Panc1 (cell line): ENCODE measurements around the gene SYNDIG1L. TPM values are rescaled to one million over a fixed set of nuclear protein-coding genes. Genes with fewer than 3 reads are reported as not detected.

Experiments
- ATAC-seq: fragments of 200-7000 bp; cut with Tn5 transposase; 2 replicates; pipeline ENCODE4 v1.9.1; 2020; ENCODE audit warnings: mild to moderate bottlenecking, moderate library complexity
- BruUV-seq: library from RNA; stranded (reverse); fragments of 400-500 nt; replicated peaks from 2 replicates; lab custom pipeline; 2021; lab: Mats Ljungman, UMichigan
- CTCF ChIA-PET: fragments of 300-600 bp; sonication (Branson Sonifier 250); formaldehyde crosslinking; loops from one replicate; lab custom pipeline; 2022; ENCODE audit warnings: antibody characterized with exemption; lab: Charles Lee
- POLR2A ChIA-PET: fragments of 300-600 bp; sonication (Branson Sonifier 250); formaldehyde crosslinking; loops from one replicate; lab custom pipeline; 2022; ENCODE audit warnings: antibody characterized with exemption; lab: Charles Lee
- DNase-seq: peaks from one replicate; pipeline ENCODE4 v3.0.0-alpha.2; 2010; ENCODE audit warnings: low read depth, low spot score
- H3K27ac ChIP-seq: 2 replicates; pipeline ENCODE4 v1.5.1; 2011; ENCODE audit warnings: mild to moderate bottlenecking, low read length, inconsistent platforms
- H3K27me3 ChIP-seq: fragments of 200-500 bp; sonication (Bioruptor generic); 2 replicates; pipeline ENCODE4 v1.6.0; 2014; ENCODE audit warnings: low read length, inconsistent platforms; ENCODE audit not compliant: control insufficient read depth, insufficient read depth
- H3K36me3 ChIP-seq: fragments of 200-500 bp; sonication (Bioruptor generic); 2 replicates; pipeline ENCODE4 v1.5.1; 2014; ENCODE audit warnings: inconsistent platforms, mild to moderate bottlenecking, low read length, moderate library complexity; ENCODE audit not compliant: control insufficient read depth, insufficient read depth
- H3K4me1 ChIP-seq: 2 replicates; pipeline ENCODE4 v1.5.1; 2011; ENCODE audit warnings: inconsistent platforms, mild to moderate bottlenecking, low read length, moderate library complexity; ENCODE audit not compliant: control insufficient read depth, insufficient read depth
- H3K4me3 ChIP-seq, 2 experiments: 2 replicates each; pipeline ENCODE4 v1.5.1; 2011 to 2012; ENCODE audit warnings: low read depth in 2 of 2, low read length in 2 of 2, mild to moderate bottlenecking in 2 of 2, inconsistent platforms in 1 of 2, moderate library complexity in 1 of 2
- H3K9me3 ChIP-seq: fragments of 200-500 bp; sonication (Bioruptor generic); 2 replicates; pipeline ENCODE4 v1.5.1; 2014; ENCODE audit warnings: low read depth, mild to moderate bottlenecking, inconsistent platforms, low read length, moderate library complexity; ENCODE audit not compliant: control insufficient read depth, insufficient read depth
- POLR2AphosphoS5 ChIP-seq: IDR thresholded peaks from 2 replicates; pipeline ENCODE4 v1.6.1; 2012; ENCODE audit warnings: mild to moderate bottlenecking, low read depth, low read length, moderate library complexity
- SIN3A ChIP-seq: IDR thresholded peaks from 2 replicates; pipeline ENCODE4 v1.6.1; 2012; ENCODE audit warnings: low read depth, mild to moderate bottlenecking, low read length, moderate library complexity, borderline replicate concordance; ENCODE audit not compliant: insufficient read depth
- TCF7L2 ChIP-seq: IDR thresholded peaks from 2 replicates; pipeline ENCODE4 v1.6.1; 2011; ENCODE audit warnings: mild to moderate bottlenecking, low read depth, low read length, inconsistent platforms
- in situ Hi-C: cut with HindIII; loops from 2 replicates; pipeline ENCODE4 v1.10.0; 2016; ENCODE audit warnings: low sequenced_read_pairs, low pct_unique_long_range_greater_than_20kb
- intact Hi-C: fragments of 100-400 bp; cut with micrococcal nuclease; formaldehyde crosslinking; loops from one replicate; pipeline ENCODE4 v1.10.0; 2022; ENCODE audit not compliant: unreplicated experiment
- total RNA-seq: library from RNA; stranded (reverse); gene quantifications from one replicate; pipeline ENCODE4 v1.2.1, GENCODE V29; 2021; ENCODE audit not compliant: unreplicated experiment
- TF ChIP-seq, protein P1 (sequence below): fragments of 450-650 bp; IDR thresholded peaks from 2 replicates; pipeline ENCODE4 v1.5.1; 2017; ENCODE audit warnings: mild to moderate bottlenecking
- TF ChIP-seq, protein P2 (sequence below), 2 experiments: IDR thresholded peaks; 2 replicates each; pipeline ENCODE4 v1.6.1; 2011 to 2012; ENCODE audit warnings: low read depth in 2 of 2, control low read depth in 1 of 2, low read length in 1 of 2, mild to moderate bottlenecking in 1 of 2, moderate library complexity in 1 of 2; ENCODE audit not compliant: insufficient read depth in 1 of 2

SYNDIG1L gene
- total RNA-seq, 1 experiment from 2014 or later = not detected

DNA sequence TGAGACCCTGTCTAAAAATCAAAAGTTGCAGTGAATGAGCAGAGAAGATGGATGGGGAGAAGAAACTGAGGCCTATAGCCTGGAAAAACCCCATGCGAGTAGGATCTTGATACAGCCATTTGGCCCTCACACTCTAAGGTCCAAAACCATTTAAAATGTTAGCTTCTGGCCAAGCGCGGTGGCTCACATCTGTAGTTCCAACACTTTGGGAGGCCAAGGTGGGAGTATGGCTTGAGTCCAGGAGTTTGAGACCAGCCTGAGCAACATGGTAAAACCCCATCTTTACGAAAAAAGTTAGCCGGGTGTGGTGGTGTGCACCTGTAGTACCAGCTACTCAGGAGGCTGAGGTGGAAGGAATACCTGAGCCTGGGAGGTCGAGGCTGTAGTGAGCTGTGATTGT is 58.0 kb downstream of the SYNDIG1L start:
- POLR2A ChIA-PET = no interaction called here
- no peak overlapping the region for H3K4me3 ChIP-seq
- no TSS peak for BruUV-seq
- in situ Hi-C loops = no loop called here
- TF ChIP-seq, protein P1, sequence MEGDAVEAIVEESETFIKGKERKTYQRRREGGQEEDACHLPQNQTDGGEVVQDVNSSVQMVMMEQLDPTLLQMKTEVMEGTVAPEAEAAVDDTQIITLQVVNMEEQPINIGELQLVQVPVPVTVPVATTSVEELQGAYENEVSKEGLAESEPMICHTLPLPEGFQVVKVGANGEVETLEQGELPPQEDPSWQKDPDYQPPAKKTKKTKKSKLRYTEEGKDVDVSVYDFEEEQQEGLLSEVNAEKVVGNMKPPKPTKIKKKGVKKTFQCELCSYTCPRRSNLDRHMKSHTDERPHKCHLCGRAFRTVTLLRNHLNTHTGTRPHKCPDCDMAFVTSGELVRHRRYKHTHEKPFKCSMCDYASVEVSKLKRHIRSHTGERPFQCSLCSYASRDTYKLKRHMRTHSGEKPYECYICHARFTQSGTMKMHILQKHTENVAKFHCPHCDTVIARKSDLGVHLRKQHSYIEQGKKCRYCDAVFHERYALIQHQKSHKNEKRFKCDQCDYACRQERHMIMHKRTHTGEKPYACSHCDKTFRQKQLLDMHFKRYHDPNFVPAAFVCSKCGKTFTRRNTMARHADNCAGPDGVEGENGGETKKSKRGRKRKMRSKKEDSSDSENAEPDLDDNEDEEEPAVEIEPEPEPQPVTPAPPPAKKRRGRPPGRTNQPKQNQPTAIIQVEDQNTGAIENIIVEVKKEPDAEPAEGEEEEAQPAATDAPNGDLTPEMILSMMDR = no peak
- TF ChIP-seq POLR2AphosphoS5 (no peak), TCF7L2 (no peak), SIN3A (no peak)
- TF ChIP-seq, protein P2, sequence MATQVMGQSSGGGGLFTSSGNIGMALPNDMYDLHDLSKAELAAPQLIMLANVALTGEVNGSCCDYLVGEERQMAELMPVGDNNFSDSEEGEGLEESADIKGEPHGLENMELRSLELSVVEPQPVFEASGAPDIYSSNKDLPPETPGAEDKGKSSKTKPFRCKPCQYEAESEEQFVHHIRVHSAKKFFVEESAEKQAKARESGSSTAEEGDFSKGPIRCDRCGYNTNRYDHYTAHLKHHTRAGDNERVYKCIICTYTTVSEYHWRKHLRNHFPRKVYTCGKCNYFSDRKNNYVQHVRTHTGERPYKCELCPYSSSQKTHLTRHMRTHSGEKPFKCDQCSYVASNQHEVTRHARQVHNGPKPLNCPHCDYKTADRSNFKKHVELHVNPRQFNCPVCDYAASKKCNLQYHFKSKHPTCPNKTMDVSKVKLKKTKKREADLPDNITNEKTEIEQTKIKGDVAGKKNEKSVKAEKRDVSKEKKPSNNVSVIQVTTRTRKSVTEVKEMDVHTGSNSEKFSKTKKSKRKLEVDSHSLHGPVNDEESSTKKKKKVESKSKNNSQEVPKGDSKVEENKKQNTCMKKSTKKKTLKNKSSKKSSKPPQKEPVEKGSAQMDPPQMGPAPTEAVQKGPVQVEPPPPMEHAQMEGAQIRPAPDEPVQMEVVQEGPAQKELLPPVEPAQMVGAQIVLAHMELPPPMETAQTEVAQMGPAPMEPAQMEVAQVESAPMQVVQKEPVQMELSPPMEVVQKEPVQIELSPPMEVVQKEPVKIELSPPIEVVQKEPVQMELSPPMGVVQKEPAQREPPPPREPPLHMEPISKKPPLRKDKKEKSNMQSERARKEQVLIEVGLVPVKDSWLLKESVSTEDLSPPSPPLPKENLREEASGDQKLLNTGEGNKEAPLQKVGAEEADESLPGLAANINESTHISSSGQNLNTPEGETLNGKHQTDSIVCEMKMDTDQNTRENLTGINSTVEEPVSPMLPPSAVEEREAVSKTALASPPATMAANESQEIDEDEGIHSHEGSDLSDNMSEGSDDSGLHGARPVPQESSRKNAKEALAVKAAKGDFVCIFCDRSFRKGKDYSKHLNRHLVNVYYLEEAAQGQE (IDR thresholded peaks at IDR 0.05; ENCODE audit: insufficient read depth in 1 of 2, low read depth in 2 of 2, low read length in 1 of 2) = no peak
- no peak for ATAC-seq
- H3K36me3 ChIP-seq = no peaks in the 10 kb centered on the region
- no peaks in the 10 kb centered on the region for H3K4me1 ChIP-seq
- intact Hi-C loops = no loop called here
- H3K9me3 ChIP-seq = no peaks in the 10 kb centered on the region
- CTCF ChIA-PET = no interaction called here
- DNase-seq = no peak
- no peaks in the 10 kb centered on the region for H3K27me3 ChIP-seq
- H3K27ac ChIP-seq = no peak overlapping the region

DNA sequence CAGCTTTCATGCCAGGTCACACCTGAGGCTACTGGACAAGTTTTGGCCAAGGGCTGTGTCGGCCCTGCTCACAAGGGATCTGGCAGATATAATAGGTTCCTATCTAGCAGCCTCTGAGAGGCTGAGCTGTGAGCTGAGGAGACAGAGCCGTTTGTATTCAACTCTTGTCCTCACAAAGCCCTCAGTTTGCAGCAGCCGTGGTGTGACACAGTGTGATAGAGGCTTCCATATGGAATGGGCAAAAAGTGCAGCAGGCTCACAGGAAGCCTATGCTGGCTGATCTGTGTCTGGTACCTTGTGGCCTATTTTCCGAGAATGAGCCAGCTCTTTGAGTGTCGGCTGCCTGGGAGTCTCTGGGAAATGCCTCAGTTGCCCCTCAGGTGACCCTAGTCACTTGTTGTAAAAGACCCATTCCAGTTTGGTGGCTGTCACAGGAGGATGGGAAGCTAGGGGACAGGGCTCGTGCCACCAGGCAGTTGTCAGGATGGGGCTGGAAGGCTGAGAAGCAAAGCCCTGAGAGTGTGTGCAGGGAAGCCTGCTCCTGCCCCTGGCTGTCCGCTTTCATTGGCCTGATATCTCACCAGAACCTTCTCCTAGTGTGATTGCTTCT is 61.6 kb downstream of the SYNDIG1L start:
- Histone ChIP-seq H3K9me3 (no peaks in the 10 kb centered on the region), H3K4me1 (no peaks in the 10 kb centered on the region), H3K27ac (no peak overlapping the region), H3K4me3 (no peak overlapping the region), H3K27me3 (no peaks in the 10 kb centered on the region), H3K36me3 (no peaks in the 10 kb centered on the region)
- ATAC-seq (peak; percentile 57; the same call in 1 of the 2 replicates), DNase-seq (no peak)
- TF ChIP-seq, protein P1 = no peak
- no peak for TF ChIP-seq TCF7L2
- TF ChIP-seq POLR2AphosphoS5 = no peak
- TF ChIP-seq SIN3A = no peak
- TF ChIP-seq, protein P2 (IDR thresholded peaks at IDR 0.05; ENCODE audit: insufficient read depth in 1 of 2, low read depth in 2 of 2, low read length in 1 of 2) = no peak
- ChIA-PET CTCF (interaction anchor here (0.6 kb wide), 1 partner anchor 99 kb away, joined by 4 read pairs; no protein-coding TSS in a partner anchor), POLR2A (no interaction called here)
- no TSS peak for BruUV-seq
- intact Hi-C loops (no loop called here), in situ Hi-C loops (no loop called here)
